GM12865 (cell line): ENCODE results near the gene OTOP3.
A peak's percentile ranks its signal among the peaks of the same experiment; 100 is the strongest.

Source experiments
- DNase-seq: peaks from one replicate; pipeline ENCODE4 v3.0.0; 2010; ENCODE audit warnings: low read depth
- H3K4me3 ChIP-seq: 2 replicates; pipeline ENCODE4 v1.5.1; 2011; ENCODE audit warnings: mild to moderate bottlenecking, low read depth, low read length, control low read depth
- TF ChIP-seq, protein P1 (sequence below): IDR thresholded peaks from 2 replicates; pipeline ENCODE4 v1.5.1; 2011; ENCODE audit warnings: low read length, control low read depth, low read depth, inconsistent platforms; ENCODE audit not compliant: insufficient read depth; ENCODE audit errors: missing control alignments

OTOP3 gene

DNA sequence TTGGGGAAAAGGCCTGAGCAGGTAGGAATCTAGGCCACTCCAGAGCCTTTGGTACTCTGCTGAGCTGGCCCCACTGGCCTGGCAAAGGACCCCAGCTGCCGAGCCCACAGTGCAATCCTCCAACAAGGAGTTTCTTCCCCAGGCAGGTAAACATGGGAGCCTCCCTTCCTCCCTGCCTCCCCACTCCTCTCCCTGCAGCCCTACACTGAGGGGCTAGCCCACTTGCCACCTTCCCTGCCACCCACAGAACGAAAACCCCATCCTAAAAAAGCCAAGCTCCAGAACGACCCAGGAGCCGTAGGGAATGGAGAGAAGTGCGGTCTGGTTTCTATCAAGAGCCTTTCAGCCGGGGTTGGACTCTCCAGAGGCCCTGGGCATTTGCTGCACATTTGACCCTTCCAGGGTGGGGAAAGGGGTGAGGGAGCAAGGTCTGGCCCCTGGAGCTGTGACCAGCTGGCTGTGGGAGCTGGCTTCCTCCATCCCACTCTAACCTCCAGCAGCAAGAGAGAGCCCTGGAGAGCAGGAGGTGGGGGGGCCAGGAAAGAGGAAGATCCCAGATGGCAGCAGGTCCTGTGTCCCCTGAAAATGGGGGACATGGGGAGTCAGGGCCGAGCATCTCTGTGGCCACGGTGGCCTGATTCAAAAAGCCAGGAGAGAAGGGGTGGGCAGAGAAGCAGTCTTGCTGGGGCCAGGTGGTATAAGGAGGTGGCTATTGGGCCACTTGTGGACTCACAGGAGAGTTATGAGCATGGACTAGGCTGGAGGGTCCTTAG, 35.6 kb downstream of the OTOP3 start:
- no peak for DNase-seq
- TF ChIP-seq, protein P1, sequence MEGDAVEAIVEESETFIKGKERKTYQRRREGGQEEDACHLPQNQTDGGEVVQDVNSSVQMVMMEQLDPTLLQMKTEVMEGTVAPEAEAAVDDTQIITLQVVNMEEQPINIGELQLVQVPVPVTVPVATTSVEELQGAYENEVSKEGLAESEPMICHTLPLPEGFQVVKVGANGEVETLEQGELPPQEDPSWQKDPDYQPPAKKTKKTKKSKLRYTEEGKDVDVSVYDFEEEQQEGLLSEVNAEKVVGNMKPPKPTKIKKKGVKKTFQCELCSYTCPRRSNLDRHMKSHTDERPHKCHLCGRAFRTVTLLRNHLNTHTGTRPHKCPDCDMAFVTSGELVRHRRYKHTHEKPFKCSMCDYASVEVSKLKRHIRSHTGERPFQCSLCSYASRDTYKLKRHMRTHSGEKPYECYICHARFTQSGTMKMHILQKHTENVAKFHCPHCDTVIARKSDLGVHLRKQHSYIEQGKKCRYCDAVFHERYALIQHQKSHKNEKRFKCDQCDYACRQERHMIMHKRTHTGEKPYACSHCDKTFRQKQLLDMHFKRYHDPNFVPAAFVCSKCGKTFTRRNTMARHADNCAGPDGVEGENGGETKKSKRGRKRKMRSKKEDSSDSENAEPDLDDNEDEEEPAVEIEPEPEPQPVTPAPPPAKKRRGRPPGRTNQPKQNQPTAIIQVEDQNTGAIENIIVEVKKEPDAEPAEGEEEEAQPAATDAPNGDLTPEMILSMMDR, result no peak
- no peak overlapping the region for H3K4me3 ChIP-seq

DNA sequence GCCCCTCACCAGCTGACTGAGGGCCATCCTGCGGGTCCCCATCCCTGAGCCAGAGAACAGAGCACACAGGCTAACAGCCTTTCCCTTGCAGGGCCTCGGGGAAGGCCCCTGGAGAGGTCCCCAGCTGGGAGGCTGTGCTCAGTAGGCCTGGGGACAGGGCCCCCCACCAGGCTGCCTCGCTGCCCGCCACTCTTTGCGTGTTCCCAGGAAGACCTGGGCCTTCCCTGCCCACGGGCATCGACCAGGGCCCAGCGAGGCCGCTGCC, 36.1 kb downstream of the OTOP3 start:
- no peak for DNase-seq
- TF ChIP-seq, protein P1, result no peak
- H3K4me3 ChIP-seq, result no peak overlapping the region

DNA sequence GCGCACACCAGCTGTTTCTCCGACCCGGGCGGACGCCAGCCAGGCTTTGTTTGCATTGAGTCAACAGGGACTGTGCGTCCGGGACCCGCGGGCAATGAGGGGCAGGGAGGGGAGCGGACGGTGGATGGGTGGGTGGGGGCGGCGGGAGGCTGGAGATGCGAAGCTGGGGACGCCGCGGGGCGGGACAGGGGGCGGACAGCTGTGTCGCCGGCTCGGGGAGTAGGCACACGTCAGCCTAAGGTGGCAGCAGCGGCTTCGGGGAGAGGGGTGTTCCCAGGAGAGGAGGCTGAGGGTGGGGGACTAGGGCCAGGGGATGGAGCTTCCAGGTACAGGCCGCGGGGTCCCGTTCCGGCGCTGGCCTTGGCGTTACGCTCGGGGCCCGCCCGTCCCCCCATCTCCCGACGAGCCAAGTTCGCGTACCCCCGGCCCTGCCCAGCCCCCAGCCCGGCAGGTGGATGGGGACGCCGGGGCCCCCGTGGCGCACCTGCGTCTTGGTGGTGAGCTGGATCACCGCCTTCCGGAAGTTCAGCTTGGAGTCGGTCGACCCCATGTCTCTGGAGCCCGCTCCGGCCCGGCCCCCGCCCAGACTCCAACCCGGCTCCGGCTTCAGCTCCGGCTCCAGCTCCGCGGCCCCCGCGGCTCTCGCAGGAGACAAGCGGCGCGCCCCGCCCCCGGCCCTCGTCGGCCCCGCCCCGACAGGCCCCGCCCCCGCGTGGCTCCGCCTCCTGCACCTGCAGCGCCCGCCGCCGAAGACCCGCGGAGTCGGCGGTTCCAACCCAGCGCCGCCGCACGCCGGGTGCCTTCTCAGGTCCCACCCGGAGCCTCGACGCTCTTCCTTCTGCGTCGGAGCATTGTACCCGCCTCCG, 36.6 kb downstream of the OTOP3 start, which contains the start of gene HID1:
HID1 (minus strand) TSS at position 653 of the 866 bp plus-strand sequence; CDS start at position 550, 103 bp downstream.
- TF ChIP-seq, protein P1, result no peak
- DNase-seq, result peak; percentile 37

DNA sequence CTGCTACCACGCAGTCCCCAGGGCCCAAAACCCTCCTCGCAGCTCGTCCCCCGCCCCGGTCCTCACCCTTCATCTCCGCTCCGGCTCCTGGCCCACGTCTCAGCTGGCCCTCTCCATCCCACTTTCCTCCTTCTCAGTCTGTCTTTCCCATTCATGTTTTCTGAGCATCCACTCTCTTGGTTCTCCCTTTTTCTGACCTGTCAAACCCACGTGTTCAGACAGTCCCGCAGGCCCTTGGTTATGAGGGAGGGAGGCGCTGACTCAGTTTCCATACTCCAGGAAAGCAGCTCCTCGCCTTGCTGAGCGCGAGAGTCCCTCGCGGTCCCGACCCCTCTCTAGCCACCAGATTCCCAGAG, 37.3 kb downstream of the OTOP3 start:
- H3K4me3 ChIP-seq, result no peak overlapping the region
- DNase-seq, result no peak
- TF ChIP-seq, protein P1, result no peak

More for the DNA sequence above, 36.6 kb downstream of the OTOP3 start, which contains the start of gene HID1:
- H3K4me3 ChIP-seq, result peak within 1 kb of the TSS; percentile 35; the same call in 1 of the 2 replicates

DNA sequence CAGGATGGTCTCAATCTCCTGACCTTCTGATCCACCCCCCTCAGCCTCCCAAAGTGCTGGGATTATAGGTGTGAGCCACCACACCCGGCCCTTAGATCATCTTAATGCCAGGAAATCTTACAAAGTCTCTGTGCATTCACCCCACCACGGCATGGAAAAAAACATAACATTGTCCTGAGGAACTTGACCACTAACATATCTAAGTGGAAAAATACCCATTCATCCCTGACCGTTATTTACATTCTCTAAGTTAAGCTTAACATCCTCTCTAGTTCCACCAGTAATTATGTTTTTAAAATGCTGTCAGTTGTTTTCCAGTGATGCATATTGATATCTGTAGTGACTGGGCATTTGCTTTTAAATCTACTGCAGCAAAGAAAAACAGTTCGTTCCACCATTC, 40.2 kb downstream of the OTOP3 start:
- TF ChIP-seq, protein P1, result no peak
- H3K4me3 ChIP-seq, result no peak overlapping the region
- DNase-seq, result no peak

DNA sequence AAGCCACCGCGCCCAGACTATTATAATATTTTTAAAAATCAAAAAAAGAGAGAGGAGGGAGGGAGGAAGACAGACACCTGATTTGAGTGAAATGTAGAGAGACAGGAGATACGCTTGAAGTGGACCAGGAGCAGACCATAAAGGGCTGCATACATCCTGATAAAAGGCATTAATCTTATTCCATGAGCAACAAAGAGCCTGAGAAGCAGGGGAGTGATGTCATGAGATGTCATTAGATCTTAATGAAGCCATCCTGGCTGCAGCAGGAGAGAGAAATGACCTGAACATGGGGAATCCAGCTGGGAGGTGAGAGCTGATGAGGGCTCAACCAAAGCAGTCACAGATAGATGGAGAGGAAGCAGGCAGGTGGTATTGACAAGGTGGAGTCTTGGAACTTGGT, 42.1 kb downstream of the OTOP3 start:
- TF ChIP-seq, protein P1, result no peak
- DNase-seq, result no peak
- H3K4me3 ChIP-seq, result no peak overlapping the region
